Activated CD8-positive, alpha-beta memory T cell treated with anti-CD3 and anti-CD28 coated beads, Interleukin-2, amount 50 U/mL, for 4 hours (primary cell): ENCODE measurements around the gene SPINT3.
"Not testable (repeated sequence)": the region's sequence is repeated elsewhere in the genome, so short reads cannot be mapped to it uniquely, and the experiment has no call there.

Experiments used
- DNase-seq: peaks from one replicate; pipeline ENCODE4 v3.0.0-alpha.2; 2020

Gene SPINT3

GRCh38 chr20:45501600-45501999 is 13.8 kb downstream of the SPINT3 start:
- DNase-seq = no peak

GRCh38 chr20:45500022-45500421 is 15.4 kb downstream of the SPINT3 start:
- DNase-seq = no peak

- DNase-seq = no peak
Measured at GRCh38 chr20:45497971-45498494, 17.4 kb downstream of the SPINT3 start.

GRCh38 chr20:45496166-45496565 is 19.3 kb downstream of the SPINT3 start:
- no peak for DNase-seq

GRCh38 chr20:45495501-45495941 is 19.9 kb downstream of the SPINT3 start:
- no peak for DNase-seq

GRCh38 chr20:45489083-45489531 is 26.3 kb downstream of the SPINT3 start:
- DNase-seq = no peak

- no peak for DNase-seq
Measured at GRCh38 chr20:45487231-45487635, 28.2 kb downstream of the SPINT3 start.

- DNase-seq = no peak
Measured at GRCh38 chr20:45485388-45485787, 30.0 kb downstream of the SPINT3 start.

GRCh38 chr20:45484676-45485075 is 30.7 kb downstream of the SPINT3 start:
- no peak for DNase-seq

GRCh38 chr20:45479822-45480221 is 35.6 kb downstream of the SPINT3 start:
- DNase-seq = no peak

- not testable (repeated sequence) for DNase-seq
Measured at GRCh38 chr20:45477530-45478148, 37.8 kb downstream of the SPINT3 start.

GRCh38 chr20:45472286-45472685 is 43.1 kb downstream of the SPINT3 start:
- DNase-seq = not testable (repeated sequence)

GRCh38 chr20:45470937-45471336 is 44.5 kb downstream of the SPINT3 start:
- DNase-seq = no peak

GRCh38 chr20:45470262-45470931 is 45.0 kb downstream of the SPINT3 start:
- DNase-seq = no peak

GRCh38 chr20:45469336-45470261 is 45.8 kb downstream of the SPINT3 start, which contains the start of gene WFDC2:
Gene WFDC2, plus strand, starts transcription at chr20:45469753. Its CDS starts 29 bp downstream, at chr20:45469782.
- DNase-seq = no peak

- no peak for DNase-seq
Measured at GRCh38 chr20:45467861-45468260, 47.6 kb downstream of the SPINT3 start.

GRCh38 chr20:45467172-45467571 is 48.2 kb downstream of the SPINT3 start:
- no peak for DNase-seq

GRCh38 chr20:45465491-45466266 is 49.7 kb downstream of the SPINT3 start:
- no peak for DNase-seq

GRCh38 chr20:45463709-45464108 is 51.7 kb downstream of the SPINT3 start:
- no peak for DNase-seq

- DNase-seq = no peak
Measured at GRCh38 chr20:45462711-45463509, 52.5 kb downstream of the SPINT3 start.
